Lower lobe of right lung (tissue), 2 donors: ENCODE measurements around the gene ADAD2. TPM values are rescaled to one million over a fixed set of nuclear protein-coding genes. Genes with fewer than 3 reads are reported as not detected.

ENCODE experiments used
- ATAC-seq, 2 donors: fragments of 200-7000 bp; cut with Tn5 transposase; one replicate each; pipeline ENCODE4 v1.9.1; 2020 to 2022; ENCODE audit warnings: mild to moderate bottlenecking in 2 of 2, moderate library complexity in 2 of 2
- DNase-seq: peaks from one replicate; pipeline ENCODE4 v3.0.0-alpha.2; 2020
- H3K27ac ChIP-seq: fragments of 200-600 bp; one replicate; pipeline ENCODE4 v1.8.0; 2022
- H3K27me3 ChIP-seq: fragments of 200-600 bp; one replicate; pipeline ENCODE4 v1.8.0; 2022; ENCODE audit warnings: low read depth
- H3K36me3 ChIP-seq: fragments of 200-600 bp; one replicate; pipeline ENCODE4 v1.8.0; 2022; ENCODE audit warnings: mild to moderate bottlenecking
- H3K4me1 ChIP-seq: fragments of 200-600 bp; one replicate; pipeline ENCODE4 v1.8.0; 2022
- H3K4me3 ChIP-seq: fragments of 200-600 bp; one replicate; pipeline ENCODE4 v1.8.0; 2022; ENCODE audit warnings: mild to moderate bottlenecking
- H3K9me3 ChIP-seq: fragments of 200-600 bp; one replicate; pipeline ENCODE4 v1.8.0; 2022
- intact Hi-C: fragments of 100-400 bp; cut with DNase I; formaldehyde crosslinking; loops from one replicate; pipeline ENCODE4 v1.11.0; 2022
- total RNA-seq: library from RNA; stranded (reverse); fragmentation: NEBNext Ultra II Directional; extraction: Animal tissue kit (Norgen Biotek cat#: 25700); gene quantifications from one replicate; pipeline ENCODE4 v1.2.1, GENCODE V29; 2021
- TF ChIP-seq, protein P1 (sequence below): fragments of 200-600 bp; IDR thresholded peaks from one replicate; pipeline ENCODE4 v1.8.0; 2022; ENCODE audit warnings: antibody characterized with exemption, mild to moderate bottlenecking
- donor health status: DM: no; HTN: yes; CAD: no; lungs with severe emphysema.

The ADAD2 gene
- total RNA-seq, 1 donor from 2014 or later = not detected

DNA sequence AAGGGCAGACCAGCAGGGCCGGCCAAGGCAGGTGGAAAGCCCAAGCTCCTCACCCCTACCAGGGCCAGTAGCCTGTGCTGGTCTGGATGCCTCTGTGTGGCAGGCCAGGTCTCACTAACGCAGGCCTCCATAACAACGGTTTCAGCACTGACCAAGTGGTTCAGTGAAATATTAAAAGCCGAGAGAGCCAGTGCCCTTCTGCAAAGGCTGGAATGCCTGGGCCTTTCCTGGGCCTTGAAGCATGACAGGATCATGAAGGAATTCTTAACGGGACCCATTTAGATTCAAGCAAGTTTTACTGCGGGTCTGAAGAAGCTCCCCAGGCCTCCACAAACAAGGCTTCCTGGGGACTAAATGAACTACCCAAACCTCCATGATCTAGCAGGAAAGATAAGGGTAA, 16.3 kb downstream of the ADAD2 start:
- TF ChIP-seq, protein P1, sequence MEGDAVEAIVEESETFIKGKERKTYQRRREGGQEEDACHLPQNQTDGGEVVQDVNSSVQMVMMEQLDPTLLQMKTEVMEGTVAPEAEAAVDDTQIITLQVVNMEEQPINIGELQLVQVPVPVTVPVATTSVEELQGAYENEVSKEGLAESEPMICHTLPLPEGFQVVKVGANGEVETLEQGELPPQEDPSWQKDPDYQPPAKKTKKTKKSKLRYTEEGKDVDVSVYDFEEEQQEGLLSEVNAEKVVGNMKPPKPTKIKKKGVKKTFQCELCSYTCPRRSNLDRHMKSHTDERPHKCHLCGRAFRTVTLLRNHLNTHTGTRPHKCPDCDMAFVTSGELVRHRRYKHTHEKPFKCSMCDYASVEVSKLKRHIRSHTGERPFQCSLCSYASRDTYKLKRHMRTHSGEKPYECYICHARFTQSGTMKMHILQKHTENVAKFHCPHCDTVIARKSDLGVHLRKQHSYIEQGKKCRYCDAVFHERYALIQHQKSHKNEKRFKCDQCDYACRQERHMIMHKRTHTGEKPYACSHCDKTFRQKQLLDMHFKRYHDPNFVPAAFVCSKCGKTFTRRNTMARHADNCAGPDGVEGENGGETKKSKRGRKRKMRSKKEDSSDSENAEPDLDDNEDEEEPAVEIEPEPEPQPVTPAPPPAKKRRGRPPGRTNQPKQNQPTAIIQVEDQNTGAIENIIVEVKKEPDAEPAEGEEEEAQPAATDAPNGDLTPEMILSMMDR = no peak
- Histone ChIP-seq H3K4me1 (no peaks in the 10 kb centered on the region), H3K27me3 (no peaks in the 10 kb centered on the region), H3K9me3 (no peaks in the 10 kb centered on the region), H3K4me3 (no peak overlapping the region), H3K27ac (no peak overlapping the region), H3K36me3 (no peaks in the 10 kb centered on the region)
- DNase-seq (no peak), ATAC-seq (no peak)
- intact Hi-C loops = no loop called here

DNA sequence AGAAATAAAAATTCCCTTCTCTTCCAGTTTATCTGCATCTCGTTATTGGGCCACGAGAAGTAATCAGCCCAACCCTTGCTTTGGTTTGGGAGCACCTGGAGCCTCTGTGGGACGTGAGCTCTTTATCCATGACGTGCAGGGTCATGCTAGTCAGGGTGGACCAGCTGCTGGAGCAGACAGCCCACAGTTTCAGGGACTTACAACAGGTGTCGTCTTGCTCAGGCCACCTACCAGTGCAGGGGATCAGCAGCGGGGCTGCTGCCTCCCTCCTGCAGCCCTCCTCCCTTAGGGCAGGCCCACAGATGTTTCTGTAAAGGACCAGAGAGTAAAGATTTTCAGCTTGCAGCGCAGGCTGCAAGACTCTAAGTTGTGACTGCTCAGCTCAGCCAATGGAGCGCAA, 16.9 kb downstream of the ADAD2 start:
- Histone ChIP-seq H3K27me3 (no peaks in the 10 kb centered on the region), H3K4me3 (no peak overlapping the region), H3K4me1 (no peaks in the 10 kb centered on the region), H3K36me3 (no peaks in the 10 kb centered on the region), H3K27ac (no peak overlapping the region), H3K9me3 (no peaks in the 10 kb centered on the region)
- TF ChIP-seq, protein P1 = no peak
- ATAC-seq (no peak), DNase-seq (no peak)
- intact Hi-C loops = no loop called here

DNA sequence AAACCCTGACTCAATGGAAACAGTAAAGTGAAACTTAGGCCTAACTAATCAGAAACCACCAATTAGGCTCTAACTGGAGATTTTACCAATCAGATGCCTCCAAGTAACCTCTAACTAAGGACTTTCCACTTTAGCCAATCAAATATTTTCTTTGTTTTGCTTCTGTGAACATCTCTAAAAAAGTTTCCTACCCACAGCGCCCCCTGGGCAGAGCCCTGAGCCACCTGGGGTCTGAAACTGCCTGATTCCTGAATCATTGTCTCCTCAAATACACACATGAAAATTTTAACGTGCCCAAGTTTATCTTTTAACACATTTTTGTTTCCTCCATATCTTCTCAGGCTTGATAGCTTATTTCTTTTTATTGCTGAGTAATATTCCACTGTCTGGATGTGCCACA, 19.0 kb downstream of the ADAD2 start:
- no peaks in the 10 kb centered on the region for H3K36me3 ChIP-seq
- DNase-seq (no peak), ATAC-seq (no peak)
- intact Hi-C loops = no loop called here
- no peaks in the 10 kb centered on the region for H3K4me1 ChIP-seq
- TF ChIP-seq, protein P1 = no peak
- no peaks in the 10 kb centered on the region for H3K9me3 ChIP-seq
- H3K27ac ChIP-seq = no peak overlapping the region
- no peaks in the 10 kb centered on the region for H3K27me3 ChIP-seq
- H3K4me3 ChIP-seq = no peak overlapping the region

DNA sequence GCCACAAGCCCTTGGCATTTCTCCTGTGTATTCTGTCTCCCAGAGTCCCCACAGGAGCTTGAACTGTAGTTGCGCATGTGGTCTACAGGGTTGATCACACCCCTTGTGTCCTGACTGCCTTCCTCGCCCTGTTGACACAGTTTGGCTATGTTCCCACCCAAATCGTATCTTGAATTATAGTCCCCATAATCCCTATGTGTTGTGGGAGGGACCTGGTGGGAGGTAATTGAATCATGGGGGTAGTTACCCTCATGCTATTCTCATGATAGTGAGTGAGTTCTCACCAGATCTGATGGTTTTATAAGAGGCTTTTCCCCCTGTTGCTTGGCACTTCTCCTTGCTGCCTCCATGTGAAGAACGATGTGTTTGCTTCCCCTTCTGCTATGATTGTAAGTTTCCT, 21.2 kb downstream of the ADAD2 start:
- no peak overlapping the region for H3K27ac ChIP-seq
- no peak overlapping the region for H3K4me3 ChIP-seq
- no peaks in the 10 kb centered on the region for H3K9me3 ChIP-seq
- intact Hi-C loops = no loop called here
- ATAC-seq (no peak), DNase-seq (no peak)
- TF ChIP-seq, protein P1 = no peak
- H3K36me3 ChIP-seq = no peaks in the 10 kb centered on the region
- H3K4me1 ChIP-seq = no peaks in the 10 kb centered on the region
- H3K27me3 ChIP-seq = no peaks in the 10 kb centered on the region

DNA sequence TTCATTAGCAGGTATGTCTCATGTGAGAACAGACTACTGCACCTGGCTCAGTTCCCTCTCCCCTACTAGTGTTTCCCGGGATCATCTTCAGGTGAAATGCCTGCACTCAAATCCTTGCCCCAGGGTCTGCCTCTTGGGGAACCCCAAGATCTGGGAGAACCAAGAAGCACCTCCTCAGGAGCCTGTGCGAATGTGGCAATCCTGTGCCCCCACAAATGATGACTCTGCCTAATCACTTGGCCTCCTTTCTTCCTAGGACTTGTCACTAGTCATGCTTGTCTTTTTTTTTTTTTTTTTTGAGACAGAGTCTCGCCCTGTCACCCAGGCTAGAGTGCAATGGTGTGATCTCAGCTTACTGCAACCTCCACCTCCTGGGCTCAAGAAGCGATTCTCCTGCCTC, 21.7 kb downstream of the ADAD2 start:
- intact Hi-C loops = no loop called here
- H3K4me1 ChIP-seq = no peaks in the 10 kb centered on the region
- H3K27me3 ChIP-seq = no peaks in the 10 kb centered on the region
- ATAC-seq (no peak), DNase-seq (no peak)
- no peaks in the 10 kb centered on the region for H3K36me3 ChIP-seq
- TF ChIP-seq, protein P1 = no peak
- no peak overlapping the region for H3K27ac ChIP-seq
- H3K9me3 ChIP-seq = no peaks in the 10 kb centered on the region
- H3K4me3 ChIP-seq = no peak overlapping the region

DNA sequence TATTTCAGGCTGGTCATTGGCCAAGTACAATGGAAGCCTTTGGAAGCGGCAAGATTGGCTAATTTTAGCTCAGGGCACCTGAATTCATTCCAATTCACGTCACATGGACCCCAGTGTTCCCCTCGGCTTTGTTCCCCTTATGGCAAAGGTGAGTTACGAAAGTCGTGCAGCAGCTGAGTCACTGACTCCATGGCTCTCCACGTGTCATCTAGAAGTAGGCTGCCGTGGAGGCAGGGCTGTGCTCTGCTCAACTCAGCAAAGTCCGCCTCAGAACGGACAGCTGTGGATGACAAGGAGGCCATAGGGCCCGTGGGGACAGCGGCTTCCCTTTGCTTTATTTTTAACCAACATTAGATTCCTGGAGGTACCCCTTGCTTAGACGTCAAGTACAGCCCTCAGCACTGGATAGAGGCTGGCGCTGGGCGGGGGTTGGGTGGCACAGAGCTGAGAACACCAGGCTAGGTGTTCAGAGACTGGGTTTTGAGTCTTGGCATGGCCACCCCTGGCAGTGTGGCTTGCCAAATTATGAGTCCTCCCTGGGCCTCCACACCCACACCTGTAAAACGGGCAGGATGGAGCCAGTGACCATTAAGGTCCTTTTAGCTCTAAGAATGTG, 23.6 kb downstream of the ADAD2 start:
- H3K4me3 ChIP-seq = no peak overlapping the region
- H3K27me3 ChIP-seq = no peaks in the 10 kb centered on the region
- DNase-seq = no peak
- ATAC-seq = peak in 1 of 2 donors; percentile 15
- H3K27ac ChIP-seq = no peak overlapping the region
- intact Hi-C loops = no loop called here
- TF ChIP-seq, protein P1 = no peak
- no peaks in the 10 kb centered on the region for H3K9me3 ChIP-seq
- no peaks in the 10 kb centered on the region for H3K4me1 ChIP-seq
- H3K36me3 ChIP-seq = no peaks in the 10 kb centered on the region
